VCaP (cell line): ENCODE data around the gene C17orf100.
"Not testable (repeated sequence)": the region's sequence is repeated elsewhere in the genome, so short reads cannot be mapped to it uniquely, and the experiment has no call there.

ENCODE experiments used
- H3K27ac ChIP-seq: fragments of 450-650 bp; 2 replicates; pipeline ENCODE4 v1.5.1; 2017
- CTCF ChIP-seq: fragments of 450-650 bp; conservative IDR thresholded peaks from 2 replicates; pipeline ENCODE4 v1.5.1; 2017; ENCODE audit warnings: mild to moderate bottlenecking, moderate library complexity

The C17orf100 gene

DNA sequence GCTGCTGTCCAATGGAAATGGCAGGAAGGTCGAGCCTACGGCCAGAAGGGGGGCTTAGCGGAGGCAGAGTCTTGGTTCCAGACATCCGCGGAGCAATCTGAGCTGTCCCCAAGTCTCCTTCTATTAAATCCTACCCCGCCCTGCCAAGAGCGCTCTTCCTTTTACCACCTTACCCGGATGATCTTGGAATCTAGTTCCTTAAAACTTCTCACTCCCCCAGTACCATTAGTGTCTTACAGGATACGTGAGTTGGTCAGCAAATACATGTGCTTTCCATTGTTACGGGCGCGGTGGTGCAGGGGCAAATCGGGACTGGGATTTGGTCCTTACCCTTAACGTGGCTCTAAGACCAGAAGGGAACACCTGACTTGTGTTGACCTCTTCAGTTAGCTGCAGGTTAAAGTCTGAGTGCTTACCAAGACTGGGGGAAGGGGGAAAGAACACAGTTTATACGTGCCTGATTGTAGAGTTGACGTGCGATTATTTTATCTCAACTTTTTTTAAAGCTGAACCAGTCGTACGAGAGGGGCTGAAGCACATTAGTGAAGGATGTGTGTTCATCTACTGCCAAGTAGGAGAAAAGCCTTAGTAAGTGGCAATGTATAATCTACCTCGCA, 10.2 kb upstream of the C17orf100 start:
- H3K27ac ChIP-seq = peak overlapping the region; percentile 84
- no peak for TF ChIP-seq CTCF

DNA sequence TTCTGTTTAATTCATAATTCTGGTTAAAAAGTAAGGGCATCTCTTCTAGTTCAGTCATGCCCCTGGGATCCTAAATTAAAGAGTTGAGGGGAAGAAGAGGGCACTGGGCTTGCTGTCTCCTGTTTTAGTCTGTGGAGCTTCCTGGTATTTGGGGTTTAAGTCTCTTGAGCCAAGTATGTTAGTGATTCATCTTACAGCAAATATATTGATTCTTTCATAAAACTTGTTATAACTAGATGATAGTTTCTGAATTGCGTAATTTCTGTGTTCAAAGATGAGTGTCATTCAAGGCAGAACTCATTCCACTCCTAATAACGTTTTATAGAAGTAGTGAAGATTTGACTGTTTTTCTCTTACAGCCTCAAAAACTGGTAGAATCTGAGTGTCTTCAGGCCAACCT, 9.0 kb upstream of the C17orf100 start:
- H3K27ac ChIP-seq = no peak overlapping the region
- TF ChIP-seq CTCF = no peak

GRCh38 chr17:6643451-6644125, 8.0 kb upstream of the C17orf100 start:
- H3K27ac ChIP-seq = no peak overlapping the region
- TF ChIP-seq CTCF = no peak

DNA sequence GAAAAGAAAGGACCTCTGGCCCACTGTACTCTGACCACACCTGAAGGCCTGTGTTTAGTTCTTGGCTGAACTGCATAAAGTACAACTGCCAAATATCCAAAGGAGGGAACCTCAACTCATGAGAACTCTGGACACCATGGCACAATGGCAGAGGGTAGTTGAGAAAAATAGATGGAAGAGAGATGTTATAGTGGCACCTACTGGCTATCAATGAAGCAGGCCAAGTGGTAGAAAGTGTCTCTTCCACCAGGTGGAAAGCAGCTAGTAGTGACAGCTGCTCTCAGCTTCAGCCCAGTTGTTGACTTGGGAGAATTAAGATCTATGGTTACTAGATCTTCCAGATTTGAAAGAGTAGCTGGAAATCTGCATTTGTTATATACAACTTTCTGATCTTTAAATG, 3.4 kb upstream of the C17orf100 start:
- H3K27ac ChIP-seq = no peak overlapping the region
- 0 out of 2 replicates have a peak, but pooled peaks have one; percentile 30 for TF ChIP-seq CTCF

- no peak for TF ChIP-seq CTCF
- H3K27ac ChIP-seq = peak overlapping the region; percentile 81; the same call in 1 of the 2 replicates
Observed at GRCh38 chr17:6651919-6652452, 424 bp downstream of the C17orf100 start.

DNA sequence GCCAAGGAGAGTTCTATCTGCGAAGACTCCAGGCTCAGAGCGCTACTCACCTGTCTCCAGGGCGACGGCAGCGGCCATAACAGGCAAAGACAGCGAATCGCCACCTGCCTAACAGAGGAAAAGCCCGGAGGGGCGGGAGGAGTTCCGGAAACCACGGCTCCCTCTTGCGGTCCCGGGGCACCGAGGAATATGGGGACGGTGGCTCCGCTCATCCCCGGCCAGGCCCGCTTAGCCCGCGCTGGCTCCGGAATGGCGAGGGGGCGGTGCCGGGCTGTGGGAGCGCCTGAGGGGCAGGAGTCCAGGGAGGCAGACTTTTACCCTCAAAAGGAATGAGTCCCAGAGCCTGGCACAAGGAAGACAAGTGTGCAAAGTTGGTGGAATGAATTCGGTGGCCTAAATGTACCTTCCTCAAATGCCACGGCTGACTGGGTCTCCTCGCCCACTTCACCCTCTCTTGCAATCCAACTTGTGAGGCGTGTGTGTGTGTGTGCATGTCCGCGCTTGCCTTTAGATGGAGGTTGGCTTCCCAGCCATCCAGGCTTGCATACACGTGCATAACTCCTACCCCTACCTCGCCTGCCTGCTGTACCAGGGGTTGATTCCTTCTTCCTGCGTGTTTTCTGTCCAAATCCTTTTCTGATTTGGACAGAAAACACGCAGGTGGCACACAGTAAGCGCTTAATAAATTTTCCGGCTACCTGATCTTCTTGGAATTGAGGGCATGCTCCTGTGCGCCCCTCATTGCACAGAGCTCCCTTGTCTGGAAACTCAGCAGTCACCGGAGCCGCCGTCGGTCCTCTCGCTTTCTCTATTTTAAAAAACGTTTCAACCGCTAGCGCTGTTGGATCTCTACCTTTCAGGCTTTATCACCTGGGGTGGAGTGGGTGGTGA, 3.5 kb downstream of the C17orf100 start:
- TF ChIP-seq CTCF = no peak
- H3K27ac ChIP-seq = no peak overlapping the region

GRCh38 chr17:6655732-6656361, 4.3 kb downstream of the C17orf100 start:
- not testable (repeated sequence) for H3K27ac ChIP-seq

DNA sequence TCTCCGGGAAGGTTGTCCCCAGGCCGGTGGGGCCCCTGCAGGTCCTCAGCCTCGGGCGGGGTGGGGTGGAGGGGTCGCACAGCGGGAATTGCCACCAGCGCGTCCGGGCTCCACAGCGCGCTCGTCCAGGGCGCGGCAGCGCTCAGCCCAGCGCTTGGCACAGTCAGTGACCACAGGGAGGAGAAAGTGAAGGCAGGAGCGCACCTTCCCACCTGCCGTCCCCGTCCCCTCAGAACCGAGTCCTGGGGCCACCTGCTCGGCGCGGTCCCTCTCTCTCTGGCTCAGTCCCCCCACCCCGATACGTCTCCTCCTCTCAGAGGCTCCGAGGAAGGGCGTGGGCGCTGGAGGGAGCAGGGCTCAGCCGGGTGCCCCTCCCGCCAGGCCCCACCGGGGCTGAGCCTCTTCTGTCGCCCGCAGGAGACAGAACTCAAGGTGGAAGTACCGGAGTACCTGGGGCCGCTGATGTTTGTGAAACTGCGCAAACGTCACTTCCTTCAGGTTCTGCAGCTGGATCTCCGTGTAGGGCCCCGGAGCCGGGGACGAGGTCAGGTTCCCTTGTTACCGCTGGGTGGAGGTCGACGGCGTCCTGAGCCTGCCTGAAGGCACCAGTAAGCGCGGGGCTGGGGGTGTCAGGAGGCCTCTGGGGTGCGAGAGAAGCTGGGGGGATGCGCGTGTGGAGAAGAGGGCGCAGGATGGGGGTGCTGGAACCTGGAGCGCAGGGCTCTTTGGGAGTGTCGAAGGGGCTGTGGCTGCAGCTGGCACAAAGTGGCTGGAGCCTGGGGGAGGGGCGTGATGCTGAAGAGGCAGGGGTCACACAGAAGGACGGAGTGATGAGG, 5.5 kb downstream of the C17orf100 start:
- not testable (repeated sequence) for H3K27ac ChIP-seq
